ENCODE data around the gene ZNF668. TPM values are rescaled to one million over a fixed set of nuclear protein-coding genes. Genes with fewer than 3 reads are reported as not detected.

ZNF668 gene
- total and polyA plus RNA-seq, 2 of the 13 experiments (the other 11 are each of a cell fraction or from before 2014, with no cell fraction given): 3.8 to 9.8 TPM

GRCh38 chr16:31022544-31023251 is 51.3 kb downstream of the ZNF668 start (continued):
- TF ChIP-seq ATF1 (CRISPR knock-in tag; IDR thresholded peaks at IDR 0.05): no peak
- TF ChIP-seq ZFX (CRISPR knock-in tag; IDR thresholded peaks at IDR 0.05; ENCODE audit: low read depth): no peak; the same call in 1 of the 2 replicates
- TF ChIP-seq NFKBIZ (CRISPR knock-in tag; IDR thresholded peaks at IDR 0.05): no peak
- TF ChIP-seq ZNF451 (CRISPR knock-in tag; IDR thresholded peaks at IDR 0.05): no peak
- TF ChIP-seq GATAD2A (CRISPR knock-in tag; IDR thresholded peaks at IDR 0.05): no peak
- TF ChIP-seq ZSCAN30 (CRISPR knock-in tag; IDR thresholded peaks at IDR 0.05): no peak
- TF ChIP-seq, protein P1, sequence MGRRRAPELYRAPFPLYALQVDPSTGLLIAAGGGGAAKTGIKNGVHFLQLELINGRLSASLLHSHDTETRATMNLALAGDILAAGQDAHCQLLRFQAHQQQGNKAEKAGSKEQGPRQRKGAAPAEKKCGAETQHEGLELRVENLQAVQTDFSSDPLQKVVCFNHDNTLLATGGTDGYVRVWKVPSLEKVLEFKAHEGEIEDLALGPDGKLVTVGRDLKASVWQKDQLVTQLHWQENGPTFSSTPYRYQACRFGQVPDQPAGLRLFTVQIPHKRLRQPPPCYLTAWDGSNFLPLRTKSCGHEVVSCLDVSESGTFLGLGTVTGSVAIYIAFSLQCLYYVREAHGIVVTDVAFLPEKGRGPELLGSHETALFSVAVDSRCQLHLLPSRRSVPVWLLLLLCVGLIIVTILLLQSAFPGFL (CRISPR knock-in tag; IDR thresholded peaks at IDR 0.05): no peak
- no peak for TF ChIP-seq ZNF788 (CRISPR knock-in tag; IDR thresholded peaks at IDR 0.05; ENCODE audit: borderline replicate concordance)
- no peak for TF ChIP-seq ONECUT2 (CRISPR knock-in tag; IDR thresholded peaks at IDR 0.05)
- TF ChIP-seq, protein P2, sequence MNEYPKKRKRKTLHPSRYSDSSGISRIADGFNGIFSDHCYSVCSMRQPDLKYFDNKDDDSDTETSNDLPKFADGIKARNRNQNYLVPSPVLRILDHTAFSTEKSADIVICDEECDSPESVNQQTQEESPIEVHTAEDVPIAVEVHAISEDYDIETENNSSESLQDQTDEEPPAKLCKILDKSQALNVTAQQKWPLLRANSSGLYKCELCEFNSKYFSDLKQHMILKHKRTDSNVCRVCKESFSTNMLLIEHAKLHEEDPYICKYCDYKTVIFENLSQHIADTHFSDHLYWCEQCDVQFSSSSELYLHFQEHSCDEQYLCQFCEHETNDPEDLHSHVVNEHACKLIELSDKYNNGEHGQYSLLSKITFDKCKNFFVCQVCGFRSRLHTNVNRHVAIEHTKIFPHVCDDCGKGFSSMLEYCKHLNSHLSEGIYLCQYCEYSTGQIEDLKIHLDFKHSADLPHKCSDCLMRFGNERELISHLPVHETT (CRISPR knock-in tag; conservative IDR thresholded peaks at IDR 0.05): no peak
- TF ChIP-seq ZKSCAN5 (CRISPR knock-in tag; IDR thresholded peaks at IDR 0.05): no peak
- TF ChIP-seq DMAP1 (CRISPR knock-in tag; IDR thresholded peaks at IDR 0.05): no peak
- no peak for TF ChIP-seq RORA (CRISPR knock-in tag; IDR thresholded peaks at IDR 0.05)
- no peak for TF ChIP-seq ZFY (CRISPR knock-in tag; IDR thresholded peaks at IDR 0.05)
- TF ChIP-seq XBP1 (CRISPR knock-in tag; IDR thresholded peaks at IDR 0.05): no peak
- no peak for TF ChIP-seq ZNF317 (CRISPR knock-in tag; IDR thresholded peaks at IDR 0.05)
- no peak for TF ChIP-seq ZNF761 (CRISPR knock-in tag; conservative IDR thresholded peaks at IDR 0.05)
- TF ChIP-seq REXO4 (CRISPR knock-in tag; IDR thresholded peaks at IDR 0.05; ENCODE audit: borderline replicate concordance): no peak
- no peak for TF ChIP-seq NONO (IDR thresholded peaks at IDR 0.05)
- no peak for TF ChIP-seq NONO (CRISPR knock-in tag; conservative IDR thresholded peaks at IDR 0.05)
- peak; percentile 87 for TF ChIP-seq TFAP4 (IDR thresholded peaks at IDR 0.05; ENCODE audit: borderline replicate concordance, low read depth)
- TF ChIP-seq, protein P3, sequence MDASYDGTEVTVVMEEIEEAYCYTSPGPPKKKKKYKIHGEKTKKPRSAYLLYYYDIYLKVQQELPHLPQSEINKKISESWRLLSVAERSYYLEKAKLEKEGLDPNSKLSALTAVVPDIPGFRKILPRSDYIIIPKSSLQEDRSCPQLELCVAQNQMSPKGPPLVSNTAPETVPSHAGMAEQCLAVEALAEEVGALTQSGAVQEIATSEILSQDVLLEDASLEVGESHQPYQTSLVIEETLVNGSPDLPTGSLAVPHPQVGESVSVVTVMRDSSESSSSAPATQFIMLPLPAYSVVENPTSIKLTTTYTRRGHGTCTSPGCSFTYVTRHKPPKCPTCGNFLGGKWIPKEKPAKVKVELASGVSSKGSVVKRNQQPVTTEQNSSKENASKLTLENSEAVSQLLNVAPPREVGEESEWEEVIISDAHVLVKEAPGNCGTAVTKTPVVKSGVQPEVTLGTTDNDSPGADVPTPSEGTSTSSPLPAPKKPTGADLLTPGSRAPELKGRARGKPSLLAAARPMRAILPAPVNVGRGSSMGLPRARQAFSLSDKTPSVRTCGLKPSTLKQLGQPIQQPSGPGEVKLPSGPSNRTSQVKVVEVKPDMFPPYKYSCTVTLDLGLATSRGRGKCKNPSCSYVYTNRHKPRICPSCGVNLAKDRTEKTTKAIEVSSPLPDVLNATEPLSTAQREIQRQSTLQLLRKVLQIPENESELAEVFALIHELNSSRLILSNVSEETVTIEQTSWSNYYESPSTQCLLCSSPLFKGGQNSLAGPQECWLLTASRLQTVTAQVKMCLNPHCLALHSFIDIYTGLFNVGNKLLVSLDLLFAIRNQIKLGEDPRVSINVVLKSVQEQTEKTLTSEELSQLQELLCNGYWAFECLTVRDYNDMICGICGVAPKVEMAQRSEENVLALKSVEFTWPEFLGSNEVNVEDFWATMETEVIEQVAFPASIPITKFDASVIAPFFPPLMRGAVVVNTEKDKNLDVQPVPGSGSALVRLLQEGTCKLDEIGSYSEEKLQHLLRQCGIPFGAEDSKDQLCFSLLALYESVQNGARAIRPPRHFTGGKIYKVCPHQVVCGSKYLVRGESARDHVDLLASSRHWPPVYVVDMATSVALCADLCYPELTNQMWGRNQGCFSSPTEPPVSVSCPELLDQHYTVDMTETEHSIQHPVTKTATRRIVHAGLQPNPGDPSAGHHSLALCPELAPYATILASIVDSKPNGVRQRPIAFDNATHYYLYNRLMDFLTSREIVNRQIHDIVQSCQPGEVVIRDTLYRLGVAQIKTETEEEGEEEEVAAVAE (CRISPR knock-in tag; IDR thresholded peaks at IDR 0.05; ENCODE audit: borderline replicate concordance): no peak
- TF ChIP-seq, protein P4, sequence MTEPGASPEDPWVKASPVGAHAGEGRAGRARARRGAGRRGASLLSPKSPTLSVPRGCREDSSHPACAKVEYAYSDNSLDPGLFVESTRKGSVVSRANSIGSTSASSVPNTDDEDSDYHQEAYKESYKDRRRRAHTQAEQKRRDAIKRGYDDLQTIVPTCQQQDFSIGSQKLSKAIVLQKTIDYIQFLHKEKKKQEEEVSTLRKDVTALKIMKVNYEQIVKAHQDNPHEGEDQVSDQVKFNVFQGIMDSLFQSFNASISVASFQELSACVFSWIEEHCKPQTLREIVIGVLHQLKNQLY (CRISPR knock-in tag; IDR thresholded peaks at IDR 0.05): no peak
- no peak for TF ChIP-seq ZNF772 (CRISPR knock-in tag; IDR thresholded peaks at IDR 0.05)

Data from HepG2 (cell line).